ENCODE measurements around the gene CDX1.

DNA sequence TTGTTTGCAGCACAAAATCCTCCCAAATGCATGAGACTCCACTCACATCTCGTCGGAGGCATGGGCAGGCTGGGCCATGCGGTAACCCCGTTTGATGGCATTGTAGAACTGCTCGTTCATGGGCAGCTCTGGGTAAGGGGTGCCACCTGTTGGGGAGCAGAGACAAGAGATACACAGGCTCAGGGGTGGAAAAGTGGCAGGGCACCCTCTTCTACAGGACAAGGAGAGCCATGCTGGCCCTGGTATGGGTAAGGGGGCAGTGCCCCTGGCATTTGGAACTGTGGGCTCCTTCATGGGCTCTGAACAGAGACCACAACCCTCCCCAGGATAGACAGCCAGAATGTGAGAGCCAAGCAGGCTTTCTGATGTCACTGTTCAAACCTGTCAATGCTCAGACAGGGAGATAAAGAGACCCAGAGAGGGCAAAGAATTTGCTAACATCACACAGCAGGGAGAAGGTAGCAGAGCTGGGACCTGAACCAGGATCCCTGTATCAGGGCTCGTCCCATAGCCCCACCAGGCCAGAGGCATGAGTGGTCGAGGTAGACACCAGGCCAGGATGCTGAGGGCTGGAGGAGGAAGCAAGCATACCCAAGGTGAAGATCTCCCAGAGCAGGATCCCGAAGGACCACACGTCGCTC lies 47.0 kb upstream of the CDX1 start:
- TF ChIP-seq EZH2 (IDR thresholded peaks at IDR 0.05) (no peak), FOXP2 (optimal IDR thresholded peaks at IDR 0.05; ENCODE audit: control extremely low read depth, extremely low read length, insufficient read depth) (no peak)

Data from SK-N-MC (cell line).